EL (cell line): ENCODE data around the gene PPP2R5C.
A peak's percentile ranks its signal among the peaks of the same experiment; 100 is the strongest.

Source experiments
- DNase-seq: peaks from one replicate; pipeline ENCODE4 v3.0.0-alpha.2; 2016

The PPP2R5C gene

DNA sequence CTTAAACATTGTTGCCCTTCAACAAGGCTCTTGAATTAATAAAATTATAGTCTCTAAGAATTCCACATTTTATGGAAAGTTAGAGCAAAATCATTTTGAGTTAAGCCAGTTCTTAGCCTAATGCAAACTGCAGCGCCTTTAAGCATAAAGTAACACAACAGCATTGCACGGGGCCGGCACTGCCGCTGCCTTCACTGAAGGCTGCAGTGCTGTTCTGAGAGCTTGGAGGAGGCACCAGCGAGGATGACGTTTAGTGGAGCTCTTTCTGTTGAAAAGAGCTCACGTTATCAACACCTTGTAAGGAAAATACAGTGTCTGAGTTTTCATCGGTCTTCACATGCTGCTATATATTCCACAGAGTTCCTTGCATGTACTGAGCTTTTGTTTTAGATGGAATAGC is 164.6 kb downstream of the PPP2R5C start:
- DNase-seq, result no peak

GRCh38 chr14:101926620-101927019 is 165.1 kb downstream of the PPP2R5C start:
- no peak for DNase-seq

- DNase-seq, result peak; percentile 92
Observed at GRCh38 chr14:101927859-101928258, 166.3 kb downstream of the PPP2R5C start.

DNA sequence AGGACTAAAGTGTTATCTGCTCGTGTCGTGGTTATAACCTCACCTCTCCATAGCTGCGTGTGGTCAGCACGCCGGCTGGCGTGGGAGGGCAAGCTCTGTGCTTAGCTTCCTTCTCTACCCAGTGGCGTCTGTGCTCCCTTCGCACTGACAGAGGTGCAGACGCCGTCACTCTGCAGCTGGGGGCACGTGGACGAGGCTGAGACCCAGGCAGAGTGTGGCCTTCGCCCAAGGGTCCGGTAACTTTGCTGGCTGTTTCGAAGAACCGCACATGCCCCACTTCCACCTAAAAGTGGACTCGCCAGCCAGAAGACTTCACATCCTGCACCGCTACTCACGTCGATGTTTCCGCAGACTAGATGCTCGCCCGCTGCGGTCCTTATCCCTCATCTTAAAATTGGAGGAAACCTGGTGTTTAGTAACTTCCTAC is 166.9 kb downstream of the PPP2R5C start:
- DNase-seq, result no peak

- DNase-seq, result no peak
Observed at GRCh38 chr14:101929096-101929495, 167.6 kb downstream of the PPP2R5C start.

GRCh38 chr14:101929946-101930345 is 168.4 kb downstream of the PPP2R5C start:
- no peak for DNase-seq

DNA sequence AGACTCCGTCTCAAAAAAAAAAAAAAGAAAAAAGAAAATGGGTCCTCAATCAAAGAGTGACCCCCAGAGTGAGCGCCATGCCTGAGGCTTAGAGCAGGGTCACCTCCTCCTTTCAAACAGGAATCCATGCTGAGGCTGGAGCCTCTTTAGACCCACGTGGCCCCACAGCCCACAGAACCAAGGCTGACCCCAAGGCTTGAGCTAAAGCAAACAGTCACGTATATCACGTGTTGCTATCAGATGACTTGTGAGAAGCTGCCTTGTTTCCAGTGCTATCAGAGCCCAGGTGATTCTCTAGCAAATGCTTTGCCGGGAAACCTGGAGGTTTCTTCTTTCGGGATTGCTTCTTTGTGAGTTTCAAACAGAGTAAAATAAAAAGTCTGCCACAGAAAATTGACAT is 171.2 kb downstream of the PPP2R5C start:
- DNase-seq, result no peak

- DNase-seq, result no peak
Observed at GRCh38 chr14:101933209-101933608, 171.7 kb downstream of the PPP2R5C start.

- DNase-seq, result no peak
Observed at GRCh38 chr14:101934601-101935150, 173.2 kb downstream of the PPP2R5C start.

- DNase-seq, result no peak
Observed at GRCh38 chr14:101937926-101938767, 176.6 kb downstream of the PPP2R5C start.

DNA sequence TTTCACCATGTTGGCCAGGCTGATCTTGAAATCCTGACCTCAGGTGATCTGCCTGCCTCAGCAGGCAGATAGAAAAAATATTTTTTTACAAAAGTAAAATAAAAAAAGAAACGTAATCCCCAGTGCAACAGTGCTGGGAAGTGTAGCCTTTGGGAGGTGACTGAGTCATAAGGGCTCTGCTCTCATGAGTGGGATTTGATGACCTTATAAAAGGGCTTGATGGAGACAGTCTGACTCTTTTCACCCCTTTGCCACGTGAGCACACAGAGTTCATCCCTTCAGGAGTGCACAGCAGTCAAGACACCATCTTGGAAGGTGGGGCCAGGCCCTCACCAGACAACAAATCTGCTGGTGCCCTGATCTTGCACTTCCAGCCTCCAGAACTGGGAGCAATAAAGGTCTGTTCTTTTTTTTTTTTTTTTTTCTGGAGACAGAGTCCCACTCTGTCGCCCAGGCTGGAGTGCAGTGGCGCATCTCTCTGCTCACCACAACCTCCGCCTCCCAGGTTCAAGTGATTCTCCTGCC is 178.2 kb downstream of the PPP2R5C start:
- DNase-seq, result no peak

DNA sequence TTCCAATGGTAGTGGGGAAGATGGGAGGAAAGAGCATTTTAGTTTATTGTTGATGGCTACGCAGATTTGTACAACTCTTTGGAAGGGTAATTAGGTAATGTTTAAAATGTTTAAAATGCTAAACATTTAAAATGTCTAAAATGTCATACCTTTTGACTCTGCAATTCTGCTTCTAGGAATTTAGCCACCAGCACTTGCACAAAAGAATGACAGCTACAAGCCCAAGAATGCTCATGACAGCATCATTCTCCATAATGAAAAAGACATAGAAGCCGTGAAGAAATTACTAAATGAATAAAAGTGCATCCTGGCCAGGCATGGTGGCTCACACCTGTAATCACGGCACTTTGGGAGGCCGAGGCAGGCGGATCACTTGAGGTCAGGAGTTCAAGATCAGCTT is 182.9 kb downstream of the PPP2R5C start:
- no peak for DNase-seq

GRCh38 chr14:101945171-101945570 is 183.7 kb downstream of the PPP2R5C start:
- DNase-seq, result no peak

- no peak for DNase-seq
Observed at GRCh38 chr14:101947577-101947903, 186.0 kb downstream of the PPP2R5C start.

GRCh38 chr14:101947904-101948665 is 186.6 kb downstream of the PPP2R5C start:
- DNase-seq, result peak; percentile 100

DNA sequence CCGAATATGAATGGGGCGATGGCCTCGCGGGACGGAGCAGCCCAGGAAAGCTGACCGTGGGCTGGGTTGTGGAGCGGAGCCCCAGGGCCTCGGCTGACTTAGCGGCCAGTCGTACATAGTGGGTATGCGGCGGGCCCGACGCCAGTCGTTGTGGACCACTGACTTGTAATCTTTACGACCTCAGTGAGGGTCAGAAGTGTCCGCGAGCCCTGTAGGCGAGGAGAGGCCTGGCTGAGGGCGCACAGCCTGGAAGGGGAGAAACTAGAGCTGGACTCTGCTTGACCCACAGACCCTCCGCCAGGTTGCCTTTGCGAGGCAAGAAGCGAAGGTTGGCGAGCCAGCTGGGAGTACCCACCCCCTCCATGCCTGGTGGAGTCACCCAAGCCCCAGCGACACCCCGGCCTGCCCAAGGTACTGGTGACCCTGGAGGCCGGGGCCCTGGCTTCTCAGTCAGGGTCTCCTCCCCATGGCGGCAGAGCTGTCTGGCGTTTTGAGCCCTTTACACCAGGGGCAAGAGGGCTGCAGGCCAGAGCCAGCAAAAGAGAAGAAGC is 187.2 kb downstream of the PPP2R5C start:
- no peak for DNase-seq

- DNase-seq, result no peak
Observed at GRCh38 chr14:101950100-101950499, 188.6 kb downstream of the PPP2R5C start.

DNA sequence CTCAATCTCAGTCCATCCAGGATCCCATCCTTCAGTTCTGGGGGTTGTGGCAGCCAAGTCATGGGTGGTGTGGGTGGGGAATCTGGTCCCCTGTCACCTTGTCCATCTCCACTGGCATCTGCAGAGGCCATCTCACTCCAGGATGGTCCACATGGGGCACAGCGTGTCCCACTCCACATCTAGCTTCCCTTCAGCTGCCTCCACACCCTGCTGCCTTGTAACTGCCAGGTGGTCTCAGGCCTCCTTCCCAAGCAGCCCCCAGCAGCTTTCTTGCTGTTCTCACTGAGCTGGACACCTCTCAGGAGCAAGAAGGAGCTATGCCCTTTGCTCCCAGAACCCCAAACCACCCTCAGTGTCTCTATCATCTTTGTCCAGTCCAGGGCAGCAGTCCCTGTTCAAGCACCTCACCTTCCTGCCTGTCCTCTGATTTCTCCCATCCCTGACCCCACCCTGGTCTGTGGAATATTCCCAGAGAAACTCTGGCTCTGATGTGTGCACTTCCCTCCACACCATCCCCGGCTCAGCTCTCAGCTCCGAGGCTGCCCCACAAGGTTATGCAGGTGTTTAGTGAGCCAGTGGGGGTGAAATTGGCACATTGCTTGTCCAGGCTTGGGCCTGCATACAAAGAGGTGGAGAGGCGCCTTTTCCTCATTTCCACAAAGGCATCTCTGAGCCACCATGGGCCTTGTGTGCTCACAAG is 189.2 kb downstream of the PPP2R5C start:
- no peak for DNase-seq

DNA sequence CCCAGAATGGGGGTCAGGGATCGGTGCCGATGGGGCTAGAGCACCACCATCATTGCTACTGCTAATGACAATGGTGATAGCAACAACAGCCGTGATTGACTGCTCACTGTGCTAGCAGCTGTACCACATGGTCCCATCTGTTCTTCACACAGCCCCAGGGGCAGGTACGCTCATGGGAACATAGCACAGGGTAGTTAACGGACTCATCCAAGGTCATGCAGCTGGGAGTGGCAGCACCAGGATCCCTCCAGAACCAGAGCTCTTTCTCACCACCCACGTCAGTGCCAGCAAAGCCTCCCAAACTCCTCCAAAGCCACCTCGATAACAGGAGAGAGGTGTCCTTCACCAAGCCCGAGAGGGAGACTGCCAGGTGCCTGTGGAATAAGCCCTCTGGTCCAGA is 191.6 kb downstream of the PPP2R5C start:
- no peak for DNase-seq

DNA sequence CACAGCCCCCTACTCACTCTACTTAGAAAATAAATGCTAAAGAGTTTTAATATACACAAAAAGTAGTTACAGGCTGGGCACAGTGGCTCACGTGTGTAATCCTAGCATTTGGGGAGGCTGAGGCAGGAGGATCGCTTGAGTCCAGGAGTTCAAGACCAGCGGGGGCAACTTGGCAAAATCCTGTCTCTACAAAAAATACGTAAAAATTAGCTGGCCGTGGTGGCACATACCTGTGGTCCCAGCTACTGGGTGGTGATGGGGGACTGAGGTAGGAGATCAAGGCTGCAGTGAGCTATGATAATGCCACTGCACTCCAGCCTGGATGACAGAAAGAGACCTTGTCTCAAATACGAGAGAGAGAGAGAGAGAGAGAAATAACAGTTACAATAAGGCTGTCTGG is 193.0 kb downstream of the PPP2R5C start:
- DNase-seq, result no peak

- no peak for DNase-seq
Observed at GRCh38 chr14:101955695-101956161, 194.2 kb downstream of the PPP2R5C start.

DNA sequence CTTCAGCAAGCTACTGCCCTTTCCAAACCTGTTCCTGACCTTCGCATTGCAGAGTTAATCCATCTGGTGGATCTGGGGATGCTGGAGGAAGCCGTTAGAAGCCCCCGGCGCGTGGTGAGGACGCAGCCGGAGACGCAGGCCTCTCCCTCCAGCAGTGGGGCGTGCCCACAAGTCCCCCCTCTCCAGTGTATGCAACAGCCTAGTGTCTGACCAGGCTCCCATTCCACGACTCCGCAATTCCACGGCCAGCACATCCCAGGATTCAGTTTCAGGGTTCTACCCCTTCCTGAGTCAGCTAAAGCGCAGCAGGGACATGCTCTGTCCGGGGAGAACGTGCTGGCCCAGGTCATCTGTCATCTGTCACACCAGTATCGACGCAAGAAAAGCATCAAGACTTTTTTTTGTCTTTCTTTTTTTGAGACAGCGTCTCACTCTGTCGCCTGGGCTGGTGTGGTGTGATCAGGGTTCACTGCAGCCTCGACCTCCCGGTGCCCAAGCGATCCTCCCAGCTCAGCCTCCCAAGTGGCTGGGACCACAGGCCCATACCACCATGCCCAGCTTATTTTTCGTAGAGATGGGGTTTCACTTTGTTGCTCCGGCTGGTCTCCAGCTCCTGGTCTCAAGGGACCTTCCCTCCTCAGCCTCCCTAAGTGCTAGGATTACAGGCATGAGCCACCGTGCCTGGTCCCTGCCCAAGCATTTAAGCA is 194.8 kb downstream of the PPP2R5C start:
- no peak for DNase-seq
